ENCODE data around the gene NEMP1. TPM values are rescaled to one million over a fixed set of nuclear protein-coding genes. Genes with fewer than 3 reads are reported as not detected.
A peak's percentile ranks its signal among the peaks of the same experiment; 100 is the strongest.

Gene NEMP1
- total and polyA plus RNA-seq, 4 donors = 0.75 to 10.0 (median 6.7) TPM

GRCh38 chr12:57006809-57007475 is 71.6 kb downstream of the NEMP1 start:
- DNase-seq = no peak
- peak overlapping the region in 1 of 2 donors; percentile 83 for H3K4me3 ChIP-seq (ENCODE audit: low read length in 2 of 2)
- peaks cover 0 to 3% of the 10 kb centered on the region in 2 donors for H3K36me3 ChIP-seq (ENCODE audit: control insufficient read depth in 1 of 2, insufficient read depth in 2 of 2, low read length in 1 of 2)
- 60 to 63% methylated on average over 10 of the region's 10 CpGs for WGBS, 2 donors
- intact Hi-C loops (cut with DNase I) = loop anchor here in 1 of 2 donors (5.0 kb wide), 2 partner anchors 55 to 105 kb away; partner anchors contain the start of gene STAT6
- no peak for ATAC-seq (ENCODE audit: low FRiP score)
- H3K27ac ChIP-seq (ENCODE audit: low read depth in 1 of 2, low read length in 2 of 2) = no peak overlapping the region
- H3K9me3 ChIP-seq (ENCODE audit: control insufficient read depth, low read length) = no peaks in the 10 kb centered on the region
- no peaks in the 10 kb centered on the region for H3K27me3 ChIP-seq (ENCODE audit: control insufficient read depth in 1 of 2, insufficient read depth in 2 of 2, low read length in 1 of 2)
- H3K4me1 ChIP-seq (ENCODE audit: control insufficient read depth in 1 of 2, insufficient read depth in 2 of 2, low read length in 2 of 2) = no peaks in the 10 kb centered on the region

- intact Hi-C loops (cut with DNase I) = loop anchor here in 1 of 2 donors (5.0 kb wide), 2 partner anchors 56 to 106 kb away; partner anchors contain the start of gene STAT6
- Histone ChIP-seq H3K4me3 (ENCODE audit: low read length in 2 of 2) (peak within 1 kb of the TSS; percentile 83 to 96), H3K4me1 (ENCODE audit: control insufficient read depth in 1 of 2, insufficient read depth in 2 of 2, low read length in 2 of 2) (no peaks in the 10 kb centered on the region), H3K36me3 (ENCODE audit: control insufficient read depth in 1 of 2, insufficient read depth in 2 of 2, low read length in 1 of 2) (peaks cover 0 to 3% of the 10 kb centered on the region in 2 donors), H3K27me3 (ENCODE audit: control insufficient read depth in 1 of 2, insufficient read depth in 2 of 2, low read length in 1 of 2) (no peaks in the 10 kb centered on the region), H3K9me3 (ENCODE audit: control insufficient read depth, low read length) (no peaks in the 10 kb centered on the region), H3K27ac (ENCODE audit: low read depth in 1 of 2, low read length in 2 of 2) (peak within 1 kb of the TSS in 1 of 2 donors; percentile 8)
- 0 to 1% methylated on average over 56 to 94 of the region's 94 CpGs for WGBS, 2 donors
- ATAC-seq (ENCODE audit: low FRiP score) (peak; percentile 80), DNase-seq (peak; percentile 62 to 86)
These were observed 72.4 kb downstream of the NEMP1 start, which contains the start of gene ZBTB39 for GRCh38 chr12:57005980-57006808. Gene ZBTB39, minus strand, starts transcription at chr12:57006546. Its CDS starts 1,629 bp downstream, at chr12:57004917.

Other genes starting within 250 kb of the NEMP1 start
- gene SDR9C7, start 144.4 kb downstream of the NEMP1 start, total RNA-seq = under 1 TPM in 1 of 2 donors, not detected in 1; 0.48 TPM
- under 1 TPM in 1 of 2 donors, not detected in 1; 0.18 TPM for gene SDR9C7, start 144.4 kb downstream of the NEMP1 start, polyA plus RNA-seq
- under 1 TPM; 0.42 to 0.75 TPM for gene RDH16, start 121.2 kb downstream of the NEMP1 start, total RNA-seq
- under 1 TPM; 0.23 to 0.50 TPM for gene RDH16, start 121.2 kb downstream of the NEMP1 start, polyA plus RNA-seq
- 1 to 10 TPM; 6.5 to 6.8 TPM for gene ZBTB39, start 72.2 kb downstream of the NEMP1 start, total RNA-seq
- 1 to 10 TPM; 1.5 to 2.1 TPM for gene ZBTB39, start 72.2 kb downstream of the NEMP1 start, polyA plus RNA-seq
- not detected for gene TAC3, start 62.3 kb downstream of the NEMP1 start, total RNA-seq
- under 1 TPM in 1 of 2 donors, not detected in 1; 0.88 TPM for gene TAC3, start 62.3 kb downstream of the NEMP1 start, polyA plus RNA-seq
- 1 to 10 TPM in 1 of 2 donors, under 1 TPM in 1; 0.58 to 1.4 TPM for gene MYO1A, start 28.7 kb downstream of the NEMP1 start, total RNA-seq
- 10 to 100 TPM in 1 of 2 donors, under 1 TPM in 1; 0.05 to 77.4 TPM for gene MYO1A, start 28.7 kb downstream of the NEMP1 start, polyA plus RNA-seq
- gene NAB2, start 10.3 kb upstream of the NEMP1 start, total RNA-seq = 10 to 100 TPM; 31.6 to 48.4 TPM
- 10 to 100 TPM; 19.8 to 32.2 TPM for gene NAB2, start 10.3 kb upstream of the NEMP1 start, polyA plus RNA-seq
- 100 to 1,000 TPM; 199 to 258 TPM for gene STAT6, start 32.6 kb upstream of the NEMP1 start, total RNA-seq
- 100 to 1,000 TPM in 1 of 2 donors, 10 to 100 TPM in 1; 99.8 to 382 TPM for gene STAT6, start 32.6 kb upstream of the NEMP1 start, polyA plus RNA-seq
- 100 to 1,000 TPM; 517 to 992 TPM for gene LRP1, start 49.7 kb upstream of the NEMP1 start, total RNA-seq
- 100 to 1,000 TPM in 1 of 2 donors, 10 to 100 TPM in 1; 36.8 to 223 TPM for gene LRP1, start 49.7 kb upstream of the NEMP1 start, polyA plus RNA-seq
- gene LRP1-AS, start 68.8 kb upstream of the NEMP1 start, total RNA-seq = not detected
- not detected for gene LRP1-AS, start 68.8 kb upstream of the NEMP1 start, polyA plus RNA-seq
- gene NXPH4, start 138.0 kb upstream of the NEMP1 start, total RNA-seq = 1 to 10 TPM in 1 of 2 donors, under 1 TPM in 1; 0.55 to 1.2 TPM
- gene NXPH4, start 138.0 kb upstream of the NEMP1 start, polyA plus RNA-seq = under 1 TPM; 0.31 to 0.38 TPM
- 10 to 100 TPM; 50.3 to 59.1 TPM for gene SHMT2, start 150.9 kb upstream of the NEMP1 start, total RNA-seq
- 10 to 100 TPM; 34.3 to 53.4 TPM for gene SHMT2, start 150.9 kb upstream of the NEMP1 start, polyA plus RNA-seq
- gene STAC3, start 172.4 kb upstream of the NEMP1 start, total RNA-seq = 1 to 10 TPM; 3.2 to 5.8 TPM
- gene STAC3, start 172.4 kb upstream of the NEMP1 start, polyA plus RNA-seq = 1 to 10 TPM in 1 of 2 donors, under 1 TPM in 1; 0.82 to 5.0 TPM

All from aorta (tissue), 5 donors.